ENCODE measurements around the gene PARD3. TPM values are rescaled to one million over a fixed set of nuclear protein-coding genes. Genes with fewer than 3 reads are reported as not detected.

PARD3 gene
- total RNA-seq, 4 donors from 2014 or later, result 27.3 to 65.3 (median 55.6) TPM

GRCh38 chr10:34153663-34154382 is 661.3 kb downstream of the PARD3 start:
- WGBS, 2 donors (ENCODE audit: low coverage in 1 of 2), result 88% methylated on average over 4 of the region's 4 CpGs
- Histone ChIP-seq H3K9me3 (no peaks in the 10 kb centered on the region), H3K27me3 (no peaks in the 10 kb centered on the region), H3K4me1 (no peaks in the 10 kb centered on the region), H3K36me3 (no peaks in the 10 kb centered on the region), H3K4me3 (no peak overlapping the region), H3K27ac (no peak overlapping the region)
- no peak for DNase-seq
- intact Hi-C loops (cut with DNase I; ENCODE audit: low total_unique reads), result no loop called here
- in situ Hi-C loops (cut with MboI; ENCODE audit: low pct_ligation_motif_present in 1 of 4, low pct_unique_long_range_greater_than_20kb in 1 of 4, low sequenced_read_pairs in 3 of 4), result no loop called here
- TF ChIP-seq, protein P1, sequence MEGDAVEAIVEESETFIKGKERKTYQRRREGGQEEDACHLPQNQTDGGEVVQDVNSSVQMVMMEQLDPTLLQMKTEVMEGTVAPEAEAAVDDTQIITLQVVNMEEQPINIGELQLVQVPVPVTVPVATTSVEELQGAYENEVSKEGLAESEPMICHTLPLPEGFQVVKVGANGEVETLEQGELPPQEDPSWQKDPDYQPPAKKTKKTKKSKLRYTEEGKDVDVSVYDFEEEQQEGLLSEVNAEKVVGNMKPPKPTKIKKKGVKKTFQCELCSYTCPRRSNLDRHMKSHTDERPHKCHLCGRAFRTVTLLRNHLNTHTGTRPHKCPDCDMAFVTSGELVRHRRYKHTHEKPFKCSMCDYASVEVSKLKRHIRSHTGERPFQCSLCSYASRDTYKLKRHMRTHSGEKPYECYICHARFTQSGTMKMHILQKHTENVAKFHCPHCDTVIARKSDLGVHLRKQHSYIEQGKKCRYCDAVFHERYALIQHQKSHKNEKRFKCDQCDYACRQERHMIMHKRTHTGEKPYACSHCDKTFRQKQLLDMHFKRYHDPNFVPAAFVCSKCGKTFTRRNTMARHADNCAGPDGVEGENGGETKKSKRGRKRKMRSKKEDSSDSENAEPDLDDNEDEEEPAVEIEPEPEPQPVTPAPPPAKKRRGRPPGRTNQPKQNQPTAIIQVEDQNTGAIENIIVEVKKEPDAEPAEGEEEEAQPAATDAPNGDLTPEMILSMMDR (IDR thresholded peaks at IDR 0.05), result no peak
- TF ChIP-seq POLR2A (IDR thresholded peaks at IDR 0.05), result no peak
- TF ChIP-seq EP300 (IDR thresholded peaks at IDR 0.05; ENCODE audit: low read depth), result no peak
- no peak for TF ChIP-seq POLR2AphosphoS5 (IDR thresholded peaks at IDR 0.05)

- intact Hi-C loops (cut with DNase I; ENCODE audit: low total_unique reads) (no loop called here), in situ Hi-C loops (cut with MboI; ENCODE audit: low pct_ligation_motif_present in 1 of 4, low pct_unique_long_range_greater_than_20kb in 1 of 4, low sequenced_read_pairs in 3 of 4) (no loop called here)
- no peak overlapping the region for H3K4me3 ChIP-seq
- H3K9me3 ChIP-seq, result no peaks in the 10 kb centered on the region
- H3K27ac ChIP-seq, result no peak overlapping the region
- TF ChIP-seq, protein P1 (IDR thresholded peaks at IDR 0.05), result no peak
- TF ChIP-seq POLR2A (IDR thresholded peaks at IDR 0.05), result no peak
- TF ChIP-seq POLR2AphosphoS5 (IDR thresholded peaks at IDR 0.05), result no peak
- no peak for TF ChIP-seq EP300 (IDR thresholded peaks at IDR 0.05; ENCODE audit: low read depth)
- 50 to 82% methylated on average over 1 of the region's 1 CpG for WGBS, 2 donors (ENCODE audit: low coverage in 1 of 2)
- H3K36me3 ChIP-seq, result no peaks in the 10 kb centered on the region
- H3K4me1 ChIP-seq, result no peaks in the 10 kb centered on the region
- no peaks in the 10 kb centered on the region for H3K27me3 ChIP-seq
- DNase-seq, result no peak
These were observed 662.7 kb downstream of the PARD3 start for GRCh38 chr10:34152434-34152833.

DNA sequence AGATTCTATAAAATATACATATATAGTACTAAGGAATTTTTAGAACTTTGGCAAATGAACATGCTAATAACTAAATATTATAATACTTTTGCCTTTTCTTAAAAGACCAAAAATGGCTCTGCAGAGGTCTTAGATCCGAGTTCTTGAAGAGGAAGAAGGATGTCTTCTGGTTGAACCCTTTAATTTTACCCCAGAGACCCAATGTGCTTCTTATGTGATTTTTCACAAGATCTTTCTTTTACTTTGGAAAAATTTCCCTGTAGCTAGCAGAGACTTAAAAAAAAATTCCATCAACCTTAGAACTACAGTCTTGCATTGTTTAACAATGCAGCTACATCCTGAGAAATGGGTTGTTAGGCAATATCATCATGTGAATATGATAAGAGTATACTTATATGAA is 663.2 kb downstream of the PARD3 start:
- 54 to 74% methylated on average over 1 of the region's 1 CpG for WGBS, 2 donors (ENCODE audit: low coverage in 1 of 2)
- no peaks in the 10 kb centered on the region for H3K9me3 ChIP-seq
- no peaks in the 10 kb centered on the region for H3K36me3 ChIP-seq
- in situ Hi-C loops (cut with MboI; ENCODE audit: low pct_ligation_motif_present in 1 of 4, low pct_unique_long_range_greater_than_20kb in 1 of 4, low sequenced_read_pairs in 3 of 4), result no loop called here
- no peak overlapping the region for H3K4me3 ChIP-seq
- no peak for DNase-seq
- H3K4me1 ChIP-seq, result no peaks in the 10 kb centered on the region
- TF ChIP-seq POLR2AphosphoS5 (IDR thresholded peaks at IDR 0.05) (no peak), EP300 (IDR thresholded peaks at IDR 0.05; ENCODE audit: low read depth) (no peak), POLR2A (IDR thresholded peaks at IDR 0.05) (no peak)
- TF ChIP-seq, protein P1 (IDR thresholded peaks at IDR 0.05), result no peak
- no peak overlapping the region for H3K27ac ChIP-seq
- no peaks in the 10 kb centered on the region for H3K27me3 ChIP-seq
- intact Hi-C loops (cut with DNase I; ENCODE audit: low total_unique reads), result no loop called here

GRCh38 chr10:34151481-34151880 is 663.6 kb downstream of the PARD3 start:
- Histone ChIP-seq H3K27me3 (no peaks in the 10 kb centered on the region), H3K36me3 (no peaks in the 10 kb centered on the region), H3K4me3 (no peak overlapping the region), H3K4me1 (no peaks in the 10 kb centered on the region), H3K9me3 (no peaks in the 10 kb centered on the region), H3K27ac (no peak overlapping the region)
- TF ChIP-seq EP300 (IDR thresholded peaks at IDR 0.05; ENCODE audit: low read depth), result no peak
- TF ChIP-seq POLR2AphosphoS5 (IDR thresholded peaks at IDR 0.05), result no peak
- TF ChIP-seq, protein P1 (IDR thresholded peaks at IDR 0.05), result no peak
- no peak for TF ChIP-seq POLR2A (IDR thresholded peaks at IDR 0.05)
- in situ Hi-C loops (cut with MboI; ENCODE audit: low pct_ligation_motif_present in 1 of 4, low pct_unique_long_range_greater_than_20kb in 1 of 4, low sequenced_read_pairs in 3 of 4), result no loop called here
- 86 to 91% methylated on average over 3 of the region's 3 CpGs for WGBS, 2 donors (ENCODE audit: low coverage in 1 of 2)
- intact Hi-C loops (cut with DNase I; ENCODE audit: low total_unique reads), result no loop called here
- DNase-seq, result no peak
